HepG2 (cell line): ENCODE data around the gene CDK2. TPM values are rescaled to one million over a fixed set of nuclear protein-coding genes. Genes with fewer than 3 reads are reported as not detected.
A peak's percentile ranks its signal among the peaks of the same experiment; 100 is the strongest.

Experiments used
- ATAC-seq: fragments of 200-7000 bp; cut with Tn5 transposase; 3 replicates; pipeline ENCODE4 v1.9.1; 2020; ENCODE audit warnings: mild to moderate bottlenecking, moderate library complexity
- BruUV-seq: library from RNA; stranded (reverse); fragments of 400-500 nt; replicated peaks from 2 replicates; lab custom pipeline; 2021; lab: Mats Ljungman, UMichigan
- CTCF ChIA-PET: fragments of 300-600 bp; formaldehyde crosslinking; extraction: SDS; loops from one replicate; lab custom pipeline; 2021; ENCODE audit warnings: low total read pairs, inconsistent platforms, low intra/inter-chr PET ratio; lab: Yijun Ruan, JAX
- POLR2A ChIA-PET: fragments of 350-600 bp; sonication (Branson Sonifier 250); formaldehyde crosslinking; loops from one replicate; lab custom pipeline; 2020; ENCODE audit warnings: antibody characterized with exemption, inconsistent platforms; lab: Yijun Ruan, JAX
- DNase-seq: peaks from one replicate; pipeline ENCODE4 v3.0.0-alpha.2; 2015; ENCODE audit warnings: low spot score
- FAIRE-seq: peaks from 3 replicates; lab custom pipeline; 2011; peaks lifted over from hg19 to GRCh38; lab: Jason Lieb, UNC
- H2AFZ ChIP-seq: one replicate; pipeline ENCODE4 v1.6.1; 2011; ENCODE audit warnings: low read length, inconsistent platforms
- H3K27ac ChIP-seq: fragments of 300-600 bp; 3 replicates; pipeline ENCODE4 v1.8.0; 2011; ENCODE audit warnings: mixed run types, mild to moderate bottlenecking, mixed read lengths, low read length, inconsistent platforms; ENCODE audit not compliant: insufficient read depth; ENCODE audit errors: extremely low read length
- H3K27me3 ChIP-seq, 2 experiments: fragments of 200-600 bp in 1 of 2; 2 replicates in 1 of 2; 3 replicates in 1 of 2; pipeline versions ENCODE4 v1.6.0 to v1.8.0; 2011; ENCODE audit warnings: low read length in 2 of 2, mild to moderate bottlenecking in 2 of 2, moderate library complexity in 2 of 2, inconsistent platforms in 1 of 2; ENCODE audit not compliant: insufficient read depth in 2 of 2, control insufficient read depth in 1 of 2
- H3K36me3 ChIP-seq, 2 experiments: fragments of 200-600 bp in 1 of 2; replicated peaks in 1 of 2; 2 replicates in 1 of 2; 3 replicates in 1 of 2; pipeline versions ENCODE4 v1.5.1 to v1.8.0; 2011; ENCODE audit warnings: low read length in 2 of 2, inconsistent platforms in 1 of 2; ENCODE audit not compliant: insufficient read depth in 2 of 2, control insufficient read depth in 1 of 2
- H3K4me1 ChIP-seq: 2 replicates; pipeline ENCODE4 v1.5.1; 2012; ENCODE audit warnings: low read length, inconsistent platforms; ENCODE audit not compliant: insufficient read depth
- H3K4me2 ChIP-seq: 2 replicates; pipeline ENCODE4 v1.6.0; 2011; ENCODE audit warnings: low read depth, low read length, inconsistent platforms
- H3K4me3 ChIP-seq, 3 experiments: fragments of 200-600 bp in 1 of 3; sonication (generic), shearing (Covaris generic) in 1 of 3; replicated peaks in 1 of 3; 2 replicates each; pipeline ENCODE4 v1.5.1; 2011 to 2016; ENCODE audit warnings: low read length in 3 of 3, inconsistent platforms in 2 of 3, low read depth in 2 of 3, mild to moderate bottlenecking in 2 of 3, control low read depth in 1 of 3, mixed read lengths in 1 of 3; ENCODE audit not compliant: insufficient read depth in 1 of 3
- H3K79me2 ChIP-seq: one replicate; pipeline ENCODE4 v1.6.1; 2011; ENCODE audit warnings: low read length, inconsistent platforms; ENCODE audit not compliant: insufficient read depth
- H3K9ac ChIP-seq: 2 replicates; pipeline ENCODE4 v1.6.0; 2011; ENCODE audit warnings: mild to moderate bottlenecking, low read depth, low read length, inconsistent platforms; ENCODE audit not compliant: insufficient read depth
- H3K9me3 ChIP-seq: 2 replicates; pipeline ENCODE4 v1.5.1; 2012; ENCODE audit warnings: mild to moderate bottlenecking, low read length
- H4K20me1 ChIP-seq: 2 replicates; pipeline ENCODE4 v1.6.0; 2011; ENCODE audit warnings: inconsistent platforms, mild to moderate bottlenecking, low read length, moderate library complexity; ENCODE audit not compliant: insufficient read depth
- CCDC6 ChIP-seq: sonication (generic); formaldehyde crosslinking; IDR thresholded peaks from 2 replicates; pipeline ENCODE4 v1.8.1; 2022; ENCODE audit warnings: mild to moderate bottlenecking, missing genetic modification reagents, moderate library complexity
- JUNB ChIP-seq: sonication (generic); formaldehyde crosslinking; IDR thresholded peaks from 2 replicates; pipeline ENCODE4 v1.8.0; 2022; ENCODE audit warnings: missing genetic modification reagents, mild to moderate bottlenecking, borderline replicate concordance
- NPAS2 ChIP-seq: sonication (generic); formaldehyde crosslinking; IDR thresholded peaks from 2 replicates; pipeline ENCODE4 v1.8.0; 2022; ENCODE audit warnings: mild to moderate bottlenecking, missing genetic modification reagents, borderline replicate concordance
- SSRP1 ChIP-seq: IDR thresholded peaks from 2 replicates; pipeline ENCODE4 v1.6.1; 2016; ENCODE audit warnings: control low read depth
- ZNF768 ChIP-seq: sonication (generic); formaldehyde crosslinking; IDR thresholded peaks from 2 replicates; pipeline ENCODE4 v1.4.0; 2020; ENCODE audit warnings: missing genetic modification reagents
- WGBS: methylation state at CpG from one replicate; pipeline ENCODE4 v1.1.6; 2017; ENCODE audit warnings: low lambda C conversion rate; 5-methylcytosine and 5-hydroxymethylcytosine counted together
- in situ Hi-C: cut with HindIII; loops from 2 replicates; pipeline ENCODE4 v1.10.0; 2017; ENCODE audit warnings: low pct_unique_long_range_greater_than_20kb; ENCODE audit not compliant: extremely low pct_ligation_motif_present
- intact Hi-C: fragments of 100-400 bp; cut with micrococcal nuclease; formaldehyde crosslinking; loops from one replicate; pipeline ENCODE4 v1.10.0; 2022; ENCODE audit not compliant: unreplicated experiment
- polyA plus RNA-seq, 8 experiments: library from polyadenylated mRNA; depleted of rRNA in 3 of 8; stranded (reverse) in 7 of 8; unstranded in 1 of 8; fragments of >200 nt; fragmentation: Illumina TruSeq in 4 of 8; extraction: Trizol in 4 of 8; gene quantifications; 2 replicates each; pipeline versions ENCODE4 v1.2.1 to v1.2.3, GENCODE V29; 2011 to 2016; ENCODE audit warnings: low read depth in 4 of 8, missing spikeins in 1 of 8, mixed read lengths in 1 of 8; ENCODE audit not compliant: insufficient read depth in 1 of 8
- total RNA-seq, 5 experiments: library from RNA; depleted of rRNA; stranded (reverse); fragments of >200 nt; fragmentation: Illumina TruSeq; extraction: Trizol; gene quantifications; 2 replicates each; pipeline ENCODE4 v1.2.3, GENCODE V29; 2016; ENCODE audit warnings: low read depth in 1 of 5
- TF ChIP-seq, protein P1 (sequence below): sonication (generic); formaldehyde crosslinking; IDR thresholded peaks from 2 replicates; pipeline ENCODE4 v1.4.0; 2020; ENCODE audit warnings: missing genetic modification reagents
- TF ChIP-seq, protein P2 (sequence below): IDR thresholded peaks from 2 replicates; pipeline ENCODE4 v1.6.1; 2016; ENCODE audit warnings: low read depth, missing genetic modification reagents, missing compliant biosample characterization
- TF ChIP-seq, protein P3 (sequence below): sonication (generic); formaldehyde crosslinking; IDR thresholded peaks from 2 replicates; pipeline ENCODE4 v1.8.0; 2022; ENCODE audit warnings: low read depth, missing genetic modification reagents

Gene CDK2
- total and polyA plus RNA-seq, 2 of the 13 experiments (the other 11 are each of a cell fraction or from before 2014, with no cell fraction given) = 47.5 to 52.6 TPM

DNA sequence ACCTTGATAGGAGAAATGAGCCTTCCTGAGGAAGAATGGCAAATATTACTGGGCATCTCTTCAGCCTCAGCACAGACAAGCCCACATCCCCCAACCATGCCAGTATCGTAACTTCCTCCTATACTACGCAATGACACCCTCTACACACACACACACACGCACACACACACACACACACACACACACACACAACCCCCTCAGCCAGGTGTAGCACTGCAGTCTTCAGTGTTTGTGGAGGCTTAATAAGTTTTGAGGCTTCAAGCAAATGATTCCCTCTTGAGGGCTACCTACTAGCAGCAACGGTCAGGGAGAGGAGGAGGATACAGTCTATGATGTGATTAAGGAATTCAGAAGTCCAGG, 34.1 kb upstream of the CDK2 start:
- no peak for DNase-seq
- no peaks in the 10 kb centered on the region for H3K9me3 ChIP-seq
- in situ Hi-C loops (no loop called here), intact Hi-C loops (loop anchor here (5.0 kb wide), 1 partner anchor 195 kb away; no protein-coding TSS in a partner anchor)
- ChIA-PET POLR2A (interaction anchor here (2.0 to 10.5 kb wide), 3 partner anchors 41 to 115 kb away, joined by 11 to 108 read pairs (median 20); partner anchors contain the start of genes DNAJC14, ORMDL2, RAB5B and SARNP), CTCF (no interaction called here)
- H2AFZ ChIP-seq = peak overlapping the region; percentile 84
- H3K36me3 ChIP-seq = no peaks in the 10 kb centered on the region
- BruUV-seq = no TSS peak
- H3K4me2 ChIP-seq = peak overlapping the region; percentile 97
- no peak for FAIRE-seq
- WGBS = 4% methylated on average over 4 of the region's 4 CpGs
- peaks cover 0 to 11% of the 10 kb centered on the region in 2 experiments; a peak in 1 of 5 replicates for H3K27me3 ChIP-seq
- ATAC-seq = no peak
- H3K9ac ChIP-seq = peak overlapping the region; percentile 61; the same call in 1 of the 2 replicates
- peak overlapping the region; percentile 70 to 80 (median 80) for H3K4me3 ChIP-seq
- H3K27ac ChIP-seq = no peak overlapping the region
- H3K4me1 ChIP-seq = peaks cover 49% of the 10 kb centered on the region
- H3K79me2 ChIP-seq = peaks cover 4% of the 10 kb centered on the region
- H4K20me1 ChIP-seq = no peaks in the 10 kb centered on the region
- 0 out of 2 replicates have a peak, but pooled peaks have one; percentile 18 for TF ChIP-seq JUNB (CRISPR knock-in tag)
- TF ChIP-seq ZNF768 (CRISPR knock-in tag) = no peak
- no peak for TF ChIP-seq SSRP1
- TF ChIP-seq, protein P1, sequence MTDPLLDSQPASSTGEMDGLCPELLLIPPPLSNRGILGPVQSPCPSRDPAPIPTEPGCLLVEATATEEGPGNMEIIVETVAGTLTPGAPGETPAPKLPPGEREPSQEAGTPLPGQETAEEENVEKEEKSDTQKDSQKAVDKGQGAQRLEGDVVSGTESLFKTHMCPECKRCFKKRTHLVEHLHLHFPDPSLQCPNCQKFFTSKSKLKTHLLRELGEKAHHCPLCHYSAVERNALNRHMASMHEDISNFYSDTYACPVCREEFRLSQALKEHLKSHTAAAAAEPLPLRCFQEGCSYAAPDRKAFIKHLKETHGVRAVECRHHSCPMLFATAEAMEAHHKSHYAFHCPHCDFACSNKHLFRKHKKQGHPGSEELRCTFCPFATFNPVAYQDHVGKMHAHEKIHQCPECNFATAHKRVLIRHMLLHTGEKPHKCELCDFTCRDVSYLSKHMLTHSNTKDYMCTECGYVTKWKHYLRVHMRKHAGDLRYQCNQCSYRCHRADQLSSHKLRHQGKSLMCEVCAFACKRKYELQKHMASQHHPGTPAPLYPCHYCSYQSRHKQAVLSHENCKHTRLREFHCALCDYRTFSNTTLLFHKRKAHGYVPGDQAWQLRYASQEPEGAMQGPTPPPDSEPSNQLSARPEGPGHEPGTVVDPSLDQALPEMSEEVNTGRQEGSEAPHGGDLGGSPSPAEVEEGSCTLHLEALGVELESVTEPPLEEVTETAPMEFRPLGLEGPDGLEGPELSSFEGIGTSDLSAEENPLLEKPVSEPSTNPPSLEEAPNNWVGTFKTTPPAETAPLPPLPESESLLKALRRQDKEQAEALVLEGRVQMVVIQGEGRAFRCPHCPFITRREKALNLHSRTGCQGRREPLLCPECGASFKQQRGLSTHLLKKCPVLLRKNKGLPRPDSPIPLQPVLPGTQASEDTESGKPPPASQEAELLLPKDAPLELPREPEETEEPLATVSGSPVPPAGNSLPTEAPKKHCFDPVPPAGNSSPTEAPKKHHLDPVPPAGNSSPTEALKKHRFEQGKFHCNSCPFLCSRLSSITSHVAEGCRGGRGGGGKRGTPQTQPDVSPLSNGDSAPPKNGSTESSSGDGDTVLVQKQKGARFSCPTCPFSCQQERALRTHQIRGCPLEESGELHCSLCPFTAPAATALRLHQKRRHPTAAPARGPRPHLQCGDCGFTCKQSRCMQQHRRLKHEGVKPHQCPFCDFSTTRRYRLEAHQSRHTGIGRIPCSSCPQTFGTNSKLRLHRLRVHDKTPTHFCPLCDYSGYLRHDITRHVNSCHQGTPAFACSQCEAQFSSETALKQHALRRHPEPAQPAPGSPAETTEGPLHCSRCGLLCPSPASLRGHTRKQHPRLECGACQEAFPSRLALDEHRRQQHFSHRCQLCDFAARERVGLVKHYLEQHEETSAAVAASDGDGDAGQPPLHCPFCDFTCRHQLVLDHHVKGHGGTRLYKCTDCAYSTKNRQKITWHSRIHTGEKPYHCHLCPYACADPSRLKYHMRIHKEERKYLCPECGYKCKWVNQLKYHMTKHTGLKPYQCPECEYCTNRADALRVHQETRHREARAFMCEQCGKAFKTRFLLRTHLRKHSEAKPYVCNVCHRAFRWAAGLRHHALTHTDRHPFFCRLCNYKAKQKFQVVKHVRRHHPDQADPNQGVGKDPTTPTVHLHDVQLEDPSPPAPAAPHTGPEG = no peak
- no peak for TF ChIP-seq CCDC6
- TF ChIP-seq, protein P2, sequence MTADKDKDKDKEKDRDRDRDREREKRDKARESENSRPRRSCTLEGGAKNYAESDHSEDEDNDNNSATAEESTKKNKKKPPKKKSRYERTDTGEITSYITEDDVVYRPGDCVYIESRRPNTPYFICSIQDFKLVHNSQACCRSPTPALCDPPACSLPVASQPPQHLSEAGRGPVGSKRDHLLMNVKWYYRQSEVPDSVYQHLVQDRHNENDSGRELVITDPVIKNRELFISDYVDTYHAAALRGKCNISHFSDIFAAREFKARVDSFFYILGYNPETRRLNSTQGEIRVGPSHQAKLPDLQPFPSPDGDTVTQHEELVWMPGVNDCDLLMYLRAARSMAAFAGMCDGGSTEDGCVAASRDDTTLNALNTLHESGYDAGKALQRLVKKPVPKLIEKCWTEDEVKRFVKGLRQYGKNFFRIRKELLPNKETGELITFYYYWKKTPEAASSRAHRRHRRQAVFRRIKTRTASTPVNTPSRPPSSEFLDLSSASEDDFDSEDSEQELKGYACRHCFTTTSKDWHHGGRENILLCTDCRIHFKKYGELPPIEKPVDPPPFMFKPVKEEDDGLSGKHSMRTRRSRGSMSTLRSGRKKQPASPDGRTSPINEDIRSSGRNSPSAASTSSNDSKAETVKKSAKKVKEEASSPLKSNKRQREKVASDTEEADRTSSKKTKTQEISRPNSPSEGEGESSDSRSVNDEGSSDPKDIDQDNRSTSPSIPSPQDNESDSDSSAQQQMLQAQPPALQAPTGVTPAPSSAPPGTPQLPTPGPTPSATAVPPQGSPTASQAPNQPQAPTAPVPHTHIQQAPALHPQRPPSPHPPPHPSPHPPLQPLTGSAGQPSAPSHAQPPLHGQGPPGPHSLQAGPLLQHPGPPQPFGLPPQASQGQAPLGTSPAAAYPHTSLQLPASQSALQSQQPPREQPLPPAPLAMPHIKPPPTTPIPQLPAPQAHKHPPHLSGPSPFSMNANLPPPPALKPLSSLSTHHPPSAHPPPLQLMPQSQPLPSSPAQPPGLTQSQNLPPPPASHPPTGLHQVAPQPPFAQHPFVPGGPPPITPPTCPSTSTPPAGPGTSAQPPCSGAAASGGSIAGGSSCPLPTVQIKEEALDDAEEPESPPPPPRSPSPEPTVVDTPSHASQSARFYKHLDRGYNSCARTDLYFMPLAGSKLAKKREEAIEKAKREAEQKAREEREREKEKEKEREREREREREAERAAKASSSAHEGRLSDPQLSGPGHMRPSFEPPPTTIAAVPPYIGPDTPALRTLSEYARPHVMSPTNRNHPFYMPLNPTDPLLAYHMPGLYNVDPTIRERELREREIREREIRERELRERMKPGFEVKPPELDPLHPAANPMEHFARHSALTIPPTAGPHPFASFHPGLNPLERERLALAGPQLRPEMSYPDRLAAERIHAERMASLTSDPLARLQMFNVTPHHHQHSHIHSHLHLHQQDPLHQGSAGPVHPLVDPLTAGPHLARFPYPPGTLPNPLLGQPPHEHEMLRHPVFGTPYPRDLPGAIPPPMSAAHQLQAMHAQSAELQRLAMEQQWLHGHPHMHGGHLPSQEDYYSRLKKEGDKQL (CRISPR knock-in tag) = no peak
- no peak for TF ChIP-seq NPAS2 (CRISPR knock-in tag)
- TF ChIP-seq, protein P3, sequence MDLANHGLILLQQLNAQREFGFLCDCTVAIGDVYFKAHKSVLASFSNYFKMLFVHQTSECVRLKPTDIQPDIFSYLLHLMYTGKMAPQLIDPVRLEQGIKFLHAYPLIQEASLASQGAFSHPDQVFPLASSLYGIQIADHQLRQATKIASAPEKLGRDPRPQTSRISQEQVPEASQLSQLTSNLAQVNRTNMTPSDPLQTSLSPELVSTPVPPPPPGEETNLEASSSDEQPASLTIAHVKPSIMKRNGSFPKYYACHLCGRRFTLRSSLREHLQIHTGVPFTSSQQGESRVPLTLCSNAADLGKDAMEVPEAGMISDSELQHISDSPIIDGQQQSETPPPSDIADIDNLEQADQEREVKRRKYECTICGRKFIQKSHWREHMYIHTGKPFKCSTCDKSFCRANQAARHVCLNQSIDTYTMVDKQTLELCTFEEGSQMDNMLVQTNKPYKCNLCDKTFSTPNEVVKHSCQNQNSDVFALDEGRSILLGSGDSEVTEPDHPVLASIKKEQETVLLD (CRISPR knock-in tag) = no peak
